H9 (cell line): ENCODE data around the gene RLN3. TPM values are rescaled to one million over a fixed set of nuclear protein-coding genes. Genes with fewer than 3 reads are reported as not detected.

Experiments used
- DNase-seq: peaks from one replicate; pipeline ENCODE4 v3.0.0-alpha.2; 2017
- H2AFZ ChIP-seq: one replicate; pipeline ENCODE4 v1.6.1; 2013; ENCODE audit warnings: mild to moderate bottlenecking, low read length, control low read depth, moderate library complexity
- H2AK5ac ChIP-seq: 2 replicates; pipeline ENCODE4 v1.6.1; 2013; ENCODE audit warnings: low read length, control low read depth, mixed read lengths; ENCODE audit not compliant: insufficient read length
- H2BK120ac ChIP-seq: one replicate; pipeline ENCODE4 v1.6.1; 2013; ENCODE audit warnings: low read depth, mild to moderate bottlenecking, low read length, control low read depth, inconsistent platforms; ENCODE audit not compliant: poor library complexity, severe bottlenecking
- H2BK12ac ChIP-seq: 2 replicates; pipeline ENCODE4 v1.6.1; 2013; ENCODE audit warnings: low read length, control low read depth, mixed read lengths, low read depth; ENCODE audit not compliant: insufficient read length
- H2BK15ac ChIP-seq: 2 replicates; pipeline ENCODE4 v1.6.1; 2013; ENCODE audit warnings: low read depth, low read length, control low read depth
- H2BK20ac ChIP-seq: one replicate; pipeline ENCODE4 v1.6.1; 2013; ENCODE audit warnings: low read depth, mild to moderate bottlenecking, low read length, control low read depth, inconsistent platforms; ENCODE audit not compliant: poor library complexity, severe bottlenecking
- H2BK5ac ChIP-seq: 2 replicates; pipeline ENCODE4 v1.6.1; 2013; ENCODE audit warnings: low read length, control low read depth, mixed read lengths; ENCODE audit not compliant: insufficient read length
- H3K14ac ChIP-seq: 2 replicates; pipeline ENCODE4 v1.6.1; 2013; ENCODE audit warnings: low read length, control low read depth; ENCODE audit not compliant: insufficient read depth
- H3K18ac ChIP-seq: 2 replicates; pipeline ENCODE4 v1.6.1; 2013; ENCODE audit warnings: low read depth, mild to moderate bottlenecking, mixed read lengths, low read length, control low read depth; ENCODE audit not compliant: insufficient read length
- H3K23ac ChIP-seq: 2 replicates; pipeline ENCODE4 v1.6.1; 2013; ENCODE audit warnings: low read length, control low read depth, mixed read lengths, low read depth; ENCODE audit not compliant: insufficient read length
- H3K23me2 ChIP-seq: 2 replicates; pipeline ENCODE4 v1.6.1; 2013; ENCODE audit warnings: low read depth, mild to moderate bottlenecking, mixed read lengths, low read length, control low read depth; ENCODE audit not compliant: insufficient read length, poor library complexity, severe bottlenecking
- H3K27ac ChIP-seq: 2 replicates; pipeline ENCODE4 v1.5.1; 2013; ENCODE audit warnings: low read length, control low read depth, mixed read lengths, low read depth; ENCODE audit not compliant: insufficient read length
- H3K27me3 ChIP-seq: 2 replicates; pipeline ENCODE4 v1.6.1; 2013; ENCODE audit warnings: low read length, control low read depth, inconsistent platforms; ENCODE audit not compliant: insufficient read depth
- H3K4ac ChIP-seq: 2 replicates; pipeline ENCODE4 v1.6.1; 2013; ENCODE audit warnings: low read depth, mild to moderate bottlenecking, control low read depth, inconsistent platforms, low read length, moderate library complexity
- H3K4me1 ChIP-seq: 2 replicates; pipeline ENCODE4 v1.6.1; 2013; ENCODE audit warnings: low read length, control low read depth, inconsistent platforms; ENCODE audit not compliant: insufficient read depth
- H3K4me2 ChIP-seq: 2 replicates; pipeline ENCODE4 v1.6.1; 2013; ENCODE audit warnings: low read length, control low read depth, mixed read lengths; ENCODE audit not compliant: insufficient read length, insufficient read depth
- H3K56ac ChIP-seq: 2 replicates; pipeline ENCODE4 v1.6.1; 2013; ENCODE audit warnings: low read depth, mild to moderate bottlenecking, mixed read lengths, low read length, control low read depth; ENCODE audit not compliant: insufficient read length
- H3K79me1 ChIP-seq: 2 replicates; pipeline ENCODE4 v1.6.1; 2013; ENCODE audit warnings: low read depth, mild to moderate bottlenecking, moderate library complexity, low read length, control low read depth, inconsistent platforms; ENCODE audit not compliant: insufficient read depth, poor library complexity, severe bottlenecking
- H3K79me2 ChIP-seq: 2 replicates; pipeline ENCODE4 v1.6.1; 2013; ENCODE audit warnings: low read length, control low read depth, inconsistent platforms; ENCODE audit not compliant: insufficient read depth
- H3K9ac ChIP-seq: 2 replicates; pipeline ENCODE4 v1.6.1; 2013; ENCODE audit warnings: low read length, control low read depth, mixed read lengths; ENCODE audit not compliant: insufficient read length; ENCODE audit errors: extremely low read depth
- H3K9me3 ChIP-seq: one replicate; pipeline ENCODE4 v1.6.1; 2013; ENCODE audit warnings: low read depth, low read length, inconsistent platforms; ENCODE audit not compliant: control insufficient read depth
- H3T11ph ChIP-seq: one replicate; pipeline ENCODE4 v1.6.1; 2013; ENCODE audit warnings: mild to moderate bottlenecking, low read length, control low read depth, inconsistent platforms
- H4K20me1 ChIP-seq: one replicate; pipeline ENCODE4 v1.6.1; 2013; ENCODE audit not compliant: control insufficient read depth, insufficient read length, insufficient read depth
- H4K5ac ChIP-seq: 2 replicates; pipeline ENCODE4 v1.6.1; 2013; ENCODE audit warnings: low read depth, mild to moderate bottlenecking, mixed read lengths, low read length, control low read depth; ENCODE audit not compliant: insufficient read length
- H4K8ac ChIP-seq: replicated peaks from 2 replicates; pipeline ENCODE4 v1.6.1; 2013; ENCODE audit warnings: low read length, control low read depth, mixed read lengths, low read depth; ENCODE audit not compliant: insufficient read length
- H4K91ac ChIP-seq: 2 replicates; pipeline ENCODE4 v1.6.1; 2013; ENCODE audit warnings: low read depth, mild to moderate bottlenecking, moderate library complexity, mixed read lengths, low read length, control low read depth; ENCODE audit not compliant: insufficient read length
- H3K27ac Mint-ChIP-seq, 3 experiments: 2 replicates in 2 of 3; 3 replicates in 1 of 3; pipeline ENCODE4 v1.8.0; 2020 to 2021; ENCODE audit warnings: mixed read lengths in 3 of 3, mild to moderate bottlenecking in 1 of 3, moderate library complexity in 1 of 3
- H3K27me3 Mint-ChIP-seq: 2 replicates; pipeline ENCODE4 v1.8.0; 2021; ENCODE audit warnings: low read depth, mild to moderate bottlenecking, moderate library complexity, mixed read lengths
- H3K36me3 Mint-ChIP-seq, 3 experiments: 2 replicates in 2 of 3; 3 replicates in 1 of 3; pipeline ENCODE4 v1.8.0; 2020 to 2021; ENCODE audit warnings: low read depth in 3 of 3, mixed read lengths in 3 of 3; ENCODE audit not compliant: insufficient read depth in 1 of 3
- H3K4me1 Mint-ChIP-seq, 2 experiments: 2 replicates each; pipeline ENCODE4 v1.8.0; 2020; ENCODE audit warnings: mixed read lengths in 2 of 2
- H3K4me3 Mint-ChIP-seq, 2 experiments: 2 replicates in 1 of 2; 3 replicates in 1 of 2; pipeline ENCODE4 v1.8.0; 2020 to 2021; ENCODE audit warnings: mild to moderate bottlenecking in 2 of 2, mixed read lengths in 2 of 2, moderate library complexity in 1 of 2
- H3K9me3 Mint-ChIP-seq, 2 experiments: 2 replicates in 1 of 2; 3 replicates in 1 of 2; pipeline ENCODE4 v1.8.0; 2020; ENCODE audit warnings: mild to moderate bottlenecking in 2 of 2, mixed read lengths in 2 of 2, moderate library complexity in 1 of 2
- CTCF ChIP-seq: fragments of 200-600 bp; sonication (generic); conservative IDR thresholded peaks from 3 replicates; pipeline ENCODE4 v1.8.0; 2021; ENCODE audit warnings: antibody characterized with exemption, mild to moderate bottlenecking
- WGBS: extraction: QIAGEN DNeasy Blood & Tissue Kit; methylation state at CpG from one replicate; pipeline ENCODE4 v1.1.7; 2013; ENCODE audit warnings: missing lambda C conversion rate, low lambda C conversion rate, mixed read lengths; ENCODE audit not compliant: insufficient read length; ENCODE audit errors: extremely low coverage; 5-methylcytosine and 5-hydroxymethylcytosine counted together
- total RNA-seq: library from RNA; stranded (reverse); gene quantifications from 2 replicates; pipeline ENCODE4 v1.2.1, GENCODE V29; 2021

Gene RLN3
- total RNA-seq, 1 experiment from 2014 or later, result not detected

- H3K9ac ChIP-seq, result no peak overlapping the region
- no peak overlapping the region for H4K8ac ChIP-seq
- no CpG with 5 or more reads among the region's 9 CpGs for WGBS
- no peak overlapping the region for H3K56ac ChIP-seq
- no peak overlapping the region for H3T11ph ChIP-seq
- no peak overlapping the region for H4K5ac ChIP-seq
- no peak overlapping the region for H2BK120ac ChIP-seq
- TF ChIP-seq CTCF, result no peak
- no peak overlapping the region for H2AK5ac ChIP-seq
- Mint-ChIP-seq H3K36me3 (peaks cover 21 to 33% (median 25%) of the 10 kb centered on the region in 3 experiments), H3K27ac (no peak overlapping the region), H3K4me1 (peaks cover 3% of the 10 kb centered on the region in 2 experiments; a peak in 3 of 4 replicates), H3K27me3 (peaks cover 9% of the 10 kb centered on the region), H3K9me3 (peaks cover 3 to 7% of the 10 kb centered on the region in 2 experiments; a peak in 3 of 5 replicates), H3K4me3 (no peak overlapping the region)
- no peaks in the 10 kb centered on the region for H3K9me3 ChIP-seq
- no peaks in the 10 kb centered on the region for H4K20me1 ChIP-seq
- no peak overlapping the region for H2BK12ac ChIP-seq
- H3K4me1 ChIP-seq, result no peaks in the 10 kb centered on the region
- no peak overlapping the region for H2BK15ac ChIP-seq
- no peak overlapping the region for H2AFZ ChIP-seq
- H2BK5ac ChIP-seq, result no peak overlapping the region
- H3K79me1 ChIP-seq, result no peaks in the 10 kb centered on the region
- H4K91ac ChIP-seq, result no peak overlapping the region
- H2BK20ac ChIP-seq, result no peak overlapping the region
- no peak for DNase-seq
- H3K14ac ChIP-seq, result no peak overlapping the region
- H3K23ac ChIP-seq, result no peak overlapping the region
- H3K18ac ChIP-seq, result no peak overlapping the region
- H3K23me2 ChIP-seq, result no peaks in the 10 kb centered on the region
- H3K79me2 ChIP-seq, result no peaks in the 10 kb centered on the region
- H3K27me3 ChIP-seq, result no peaks in the 10 kb centered on the region
- no peak overlapping the region for H3K4me2 ChIP-seq
- H3K4ac ChIP-seq, result no peak overlapping the region
- no peak overlapping the region for H3K27ac ChIP-seq
Observed at GRCh38 chr19:14051980-14052379, 24.0 kb downstream of the RLN3 start.
